HG02938 (cell line): ENCODE measurements around the gene TTC21B.

Experiments
- ATAC-seq: cut with Tn5 transposase; IDR thresholded peaks from one replicate; pipeline ENCODE4 v1.9.1; 2021; ENCODE audit warnings: mild to moderate bottlenecking, moderate library complexity; ENCODE audit not compliant: unreplicated experiment

TTC21B gene

GRCh38 chr2:165927353-165927752 lies 26.2 kb downstream of the TTC21B start:
- no peak for ATAC-seq

GRCh38 chr2:165924946-165925345 lies 28.6 kb downstream of the TTC21B start:
- ATAC-seq = peak; percentile 83

GRCh38 chr2:165920748-165921147 lies 32.8 kb downstream of the TTC21B start:
- ATAC-seq = no peak

- ATAC-seq = no peak
Observed at GRCh38 chr2:165913636-165914035, 39.9 kb downstream of the TTC21B start.

GRCh38 chr2:165911981-165912380 lies 41.6 kb downstream of the TTC21B start:
- no peak for ATAC-seq

GRCh38 chr2:165911231-165911630 lies 42.3 kb downstream of the TTC21B start:
- no peak for ATAC-seq

- no peak for ATAC-seq
Observed at GRCh38 chr2:165909466-165909865, 44.1 kb downstream of the TTC21B start.

GRCh38 chr2:165905854-165906253 lies 47.7 kb downstream of the TTC21B start:
- ATAC-seq = no peak

- ATAC-seq = no peak
Observed at GRCh38 chr2:165905269-165905668, 48.3 kb downstream of the TTC21B start.

- no peak for ATAC-seq
Observed at GRCh38 chr2:165904432-165904831, 49.1 kb downstream of the TTC21B start.

- ATAC-seq = no peak
Observed at GRCh38 chr2:165903406-165903805, 50.2 kb downstream of the TTC21B start.

- ATAC-seq = no peak
Observed at GRCh38 chr2:165902934-165903333, 50.6 kb downstream of the TTC21B start.

GRCh38 chr2:165901620-165902298 lies 51.8 kb downstream of the TTC21B start:
- ATAC-seq = no peak

GRCh38 chr2:165899311-165899710 lies 54.3 kb downstream of the TTC21B start:
- no peak for ATAC-seq

GRCh38 chr2:165898381-165898780 lies 55.2 kb downstream of the TTC21B start:
- no peak for ATAC-seq

- peak; percentile 41 for ATAC-seq
Observed at GRCh38 chr2:165897726-165898125, 55.9 kb downstream of the TTC21B start.

- ATAC-seq = no peak
Observed at GRCh38 chr2:165897074-165897473, 56.5 kb downstream of the TTC21B start.

- peak; percentile 92 for ATAC-seq
Observed at GRCh38 chr2:165895974-165896373, 57.6 kb downstream of the TTC21B start.

GRCh38 chr2:165893556-165893955 lies 60.0 kb downstream of the TTC21B start:
- no peak for ATAC-seq

GRCh38 chr2:165892526-165892925 lies 61.0 kb downstream of the TTC21B start:
- ATAC-seq = no peak

GRCh38 chr2:165891943-165892342 lies 61.6 kb downstream of the TTC21B start:
- ATAC-seq = no peak

GRCh38 chr2:165891345-165891744 lies 62.2 kb downstream of the TTC21B start:
- no peak for ATAC-seq

GRCh38 chr2:165889798-165890197 lies 63.8 kb downstream of the TTC21B start:
- no peak for ATAC-seq
